Smooth muscle cell (in vitro differentiated cells): ENCODE measurements around the gene SLC1A3. TPM values are rescaled to one million over a fixed set of nuclear protein-coding genes. Genes with fewer than 3 reads are reported as not detected.
A peak's percentile ranks its signal among the peaks of the same experiment; 100 is the strongest.

Experiments used
- DNase-seq: peaks from one replicate; lab custom pipeline; 2025; ENCODE audit not compliant: unreplicated experiment; lab: John Stamatoyannopoulos, UW
- H2AFZ ChIP-seq: fragments of 200-600 bp; sonication (generic); 2 replicates; pipeline ENCODE4 v1.6.0; 2016; ENCODE audit warnings: antibody characterized with exemption, low read depth, mild to moderate bottlenecking
- H3F3A ChIP-seq: fragments of 200-600 bp; sonication (generic); 2 replicates; pipeline ENCODE4 v1.6.0; 2017; ENCODE audit warnings: antibody characterized with exemption, low read depth
- H3K27ac ChIP-seq: fragments of 200-600 bp; sonication (generic); 2 replicates; pipeline ENCODE4 v1.5.1; 2016; ENCODE audit warnings: low read depth, mild to moderate bottlenecking
- H3K27me3 ChIP-seq: fragments of 200-600 bp; sonication (generic); 2 replicates; pipeline ENCODE4 v1.6.1; 2016; ENCODE audit warnings: low read depth, mild to moderate bottlenecking
- H3K36me3 ChIP-seq: fragments of 200-600 bp; sonication (generic); 2 replicates; pipeline ENCODE4 v1.5.1; 2016; ENCODE audit warnings: low read depth
- H3K4me1 ChIP-seq: fragments of 200-600 bp; sonication (generic); 2 replicates; pipeline ENCODE4 v1.5.1; 2016; ENCODE audit warnings: low read depth
- H3K4me2 ChIP-seq: fragments of 200-600 bp; sonication (generic); 2 replicates; pipeline ENCODE4 v1.6.0; 2016; ENCODE audit warnings: mild to moderate bottlenecking
- H3K4me3 ChIP-seq: fragments of 200-600 bp; sonication (generic); 2 replicates; pipeline ENCODE4 v1.5.1; 2016; ENCODE audit warnings: mild to moderate bottlenecking
- H3K79me2 ChIP-seq: fragments of 200-600 bp; sonication (generic); 2 replicates; pipeline ENCODE4 v1.6.0; 2016; ENCODE audit warnings: low read depth, mild to moderate bottlenecking
- H3K9ac ChIP-seq: fragments of 200-600 bp; sonication (generic); 2 replicates; pipeline ENCODE4 v1.6.0; 2016; ENCODE audit warnings: low read depth
- H3K9me3 ChIP-seq: fragments of 200-600 bp; sonication (generic); replicated peaks from 2 replicates; pipeline ENCODE4 v1.5.1; 2016; ENCODE audit warnings: low read depth
- H4K20me1 ChIP-seq: fragments of 200-600 bp; sonication (generic); 2 replicates; pipeline ENCODE4 v1.6.0; 2016; ENCODE audit warnings: low read depth
- CTCF ChIP-seq: fragments of 200-600 bp; sonication (generic); IDR thresholded peaks from 2 replicates; pipeline ENCODE4 v1.5.1; 2017; ENCODE audit warnings: borderline replicate concordance, mild to moderate bottlenecking, antibody characterized with exemption; ENCODE audit not compliant: insufficient read depth, poor library complexity, severe bottlenecking
- WGBS: methylation state at CpG from one replicate; pipeline ENCODE4 v1.1.7; 2016; ENCODE audit warnings: low lambda C conversion rate; 5-methylcytosine and 5-hydroxymethylcytosine counted together
- polyA plus RNA-seq: library from polyadenylated mRNA; unstranded; fragments of >200 nt; fragmentation: Nextera tagmentation; extraction: Ambion mirVana; gene quantifications from 2 replicates; pipeline ENCODE4 v1.2.1, GENCODE V29; 2016
- total RNA-seq: library from RNA; depleted of rRNA; stranded (reverse); fragments of >200 nt; gene quantifications from 2 replicates; pipeline ENCODE4 v1.2.3, GENCODE V29; 2014

The SLC1A3 gene
- total and polyA plus RNA-seq, 2 experiments from 2014 or later = 2.1 to 6.8 TPM

GRCh38 chr5:36631620-36632362 lies 25.4 kb downstream of the SLC1A3 start:
- Histone ChIP-seq H3K4me1 (peaks cover 7% of the 10 kb centered on the region), H3K79me2 (no peaks in the 10 kb centered on the region), H3F3A (peaks cover 6% of the 10 kb centered on the region), H3K9me3 (no peaks in the 10 kb centered on the region), H2AFZ (no peak overlapping the region), H3K9ac (no peak overlapping the region), H3K4me3 (no peak overlapping the region), H3K36me3 (no peaks in the 10 kb centered on the region), H3K4me2 (no peak overlapping the region), H4K20me1 (no peaks in the 10 kb centered on the region), H3K27me3 (no peaks in the 10 kb centered on the region), H3K27ac (no peak overlapping the region)
- no peak for DNase-seq
- 69% methylated on average over 5 of the region's 5 CpGs for WGBS
- TF ChIP-seq CTCF = no peak

GRCh38 chr5:36632363-36632664 lies 25.9 kb downstream of the SLC1A3 start:
- H3K9ac ChIP-seq = no peak overlapping the region
- no peaks in the 10 kb centered on the region for H3K9me3 ChIP-seq
- H3K36me3 ChIP-seq = no peaks in the 10 kb centered on the region
- H2AFZ ChIP-seq = no peak overlapping the region
- TF ChIP-seq CTCF = no peak
- H3K4me2 ChIP-seq = no peak overlapping the region
- no peaks in the 10 kb centered on the region for H3K79me2 ChIP-seq
- peaks cover 7% of the 10 kb centered on the region for H3K4me1 ChIP-seq
- no peaks in the 10 kb centered on the region for H3K27me3 ChIP-seq
- no peak overlapping the region for H3K27ac ChIP-seq
- H4K20me1 ChIP-seq = no peaks in the 10 kb centered on the region
- no peak overlapping the region for H3K4me3 ChIP-seq
- H3F3A ChIP-seq = peaks cover 6% of the 10 kb centered on the region
- no peak for DNase-seq

- DNase-seq = no peak
- H2AFZ ChIP-seq = no peak overlapping the region
- 82% methylated on average over 9 of the region's 9 CpGs for WGBS
- no peak overlapping the region for H3K4me2 ChIP-seq
- no peak overlapping the region for H3K27ac ChIP-seq
- no peaks in the 10 kb centered on the region for H3K9me3 ChIP-seq
- no peaks in the 10 kb centered on the region for H3K4me1 ChIP-seq
- H3K4me3 ChIP-seq = no peak overlapping the region
- no peaks in the 10 kb centered on the region for H3K79me2 ChIP-seq
- H3K9ac ChIP-seq = no peak overlapping the region
- H3K36me3 ChIP-seq = no peaks in the 10 kb centered on the region
- no peaks in the 10 kb centered on the region for H4K20me1 ChIP-seq
- no peak for TF ChIP-seq CTCF
- H3K27me3 ChIP-seq = no peaks in the 10 kb centered on the region
- peaks cover 1% of the 10 kb centered on the region for H3F3A ChIP-seq
Measured at GRCh38 chr5:36635721-36636390, 29.4 kb downstream of the SLC1A3 start.

GRCh38 chr5:36637101-36637500 lies 30.7 kb downstream of the SLC1A3 start:
- Histone ChIP-seq H3K4me3 (no peak overlapping the region), H4K20me1 (no peaks in the 10 kb centered on the region), H3K9ac (no peak overlapping the region), H3K27ac (no peak overlapping the region), H3K36me3 (no peaks in the 10 kb centered on the region), H3K79me2 (no peaks in the 10 kb centered on the region), H3K27me3 (no peaks in the 10 kb centered on the region), H3F3A (no peaks in the 10 kb centered on the region), H3K4me1 (no peaks in the 10 kb centered on the region), H3K4me2 (peak overlapping the region; percentile 52), H2AFZ (no peak overlapping the region), H3K9me3 (no peaks in the 10 kb centered on the region)
- no peak for DNase-seq
- TF ChIP-seq CTCF = no peak
- 26% methylated on average over 4 of the region's 4 CpGs for WGBS
